Ishikawa (cell line): ENCODE measurements around the gene COA3.

Experiments
- CEBPB ChIP-seq: IDR thresholded peaks from 2 replicates; pipeline ENCODE4 v1.6.1; 2012
- CREB1 ChIP-seq: IDR thresholded peaks from 2 replicates; pipeline ENCODE4 v1.6.1; 2012; ENCODE audit warnings: low read depth
- EGR1 ChIP-seq: IDR thresholded peaks from 2 replicates; pipeline ENCODE4 v1.6.1; 2012
- EP300 ChIP-seq: IDR thresholded peaks from 2 replicates; pipeline ENCODE4 v1.6.1; 2012; ENCODE audit warnings: borderline replicate concordance
- FOXM1 ChIP-seq: IDR thresholded peaks from 2 replicates; pipeline ENCODE4 v1.6.1; 2012; ENCODE audit warnings: low read depth, borderline replicate concordance
- MAX ChIP-seq: IDR thresholded peaks from 2 replicates; pipeline ENCODE4 v1.6.1; 2012
- NFIC ChIP-seq: IDR thresholded peaks from 2 replicates; pipeline ENCODE4 v1.6.1; 2012
- RAD21 ChIP-seq: IDR thresholded peaks from 2 replicates; pipeline ENCODE4 v1.6.1; 2012; ENCODE audit warnings: low read depth
- REST ChIP-seq: IDR thresholded peaks from 2 replicates; pipeline ENCODE4 v1.6.1; 2012; ENCODE audit warnings: low read depth, mild to moderate bottlenecking
- TAF1 ChIP-seq: IDR thresholded peaks from 2 replicates; pipeline ENCODE4 v1.6.1; 2012; ENCODE audit warnings: low read depth, mild to moderate bottlenecking
- TCF12 ChIP-seq: IDR thresholded peaks from 2 replicates; pipeline ENCODE4 v1.6.1; 2012; ENCODE audit warnings: low read depth
- TEAD4 ChIP-seq: IDR thresholded peaks from 2 replicates; pipeline ENCODE4 v1.6.1; 2012
- USF1 ChIP-seq: IDR thresholded peaks from 2 replicates; pipeline ENCODE4 v1.6.1; 2012
- YY1 ChIP-seq: IDR thresholded peaks from 2 replicates; pipeline ENCODE4 v1.6.1; 2012; ENCODE audit warnings: low read depth
- ZBTB7A ChIP-seq: IDR thresholded peaks from 2 replicates; pipeline ENCODE4 v1.6.1; 2012; ENCODE audit warnings: low read depth

The COA3 gene

GRCh38 chr17:42832213-42832933, 33.9 kb upstream of the COA3 start:
- no peak for TF ChIP-seq EGR1
- TF ChIP-seq FOXM1, result no peak
- TF ChIP-seq RAD21, result no peak
- no peak for TF ChIP-seq REST
- TF ChIP-seq TCF12, result no peak
- no peak for TF ChIP-seq YY1
- TF ChIP-seq CEBPB, result no peak
- TF ChIP-seq NFIC, result no peak
- TF ChIP-seq TAF1, result no peak
- TF ChIP-seq ZBTB7A, result no peak
- TF ChIP-seq MAX, result no peak
- no peak for TF ChIP-seq EP300
- no peak for TF ChIP-seq USF1
- no peak for TF ChIP-seq CREB1
- TF ChIP-seq TEAD4, result no peak

- TF ChIP-seq EP300, result no peak
- TF ChIP-seq NFIC, result no peak
- no peak for TF ChIP-seq CEBPB
- no peak for TF ChIP-seq TCF12
- TF ChIP-seq YY1, result no peak
- TF ChIP-seq USF1, result no peak
- TF ChIP-seq TAF1, result no peak
- TF ChIP-seq EGR1, result no peak
- no peak for TF ChIP-seq RAD21
- TF ChIP-seq ZBTB7A, result no peak
Measured at GRCh38 chr17:42830971-42831370, 32.5 kb upstream of the COA3 start.

GRCh38 chr17:42827472-42827871, 29.0 kb upstream of the COA3 start:
- no peak for TF ChIP-seq REST
- TF ChIP-seq EGR1, result no peak

- no peak for TF ChIP-seq USF1
- no peak for TF ChIP-seq RAD21
- TF ChIP-seq TAF1, result no peak
- no peak for TF ChIP-seq NFIC
- TF ChIP-seq EGR1, result no peak
- no peak for TF ChIP-seq FOXM1
- no peak for TF ChIP-seq ZBTB7A
- TF ChIP-seq YY1, result no peak
- TF ChIP-seq CEBPB, result no peak
- no peak for TF ChIP-seq CREB1
- TF ChIP-seq TEAD4, result no peak
- no peak for TF ChIP-seq REST
- TF ChIP-seq MAX, result no peak
Measured at GRCh38 chr17:42821176-42821575, 22.7 kb upstream of the COA3 start.
